Measurements from ENCODE around the gene ALDH1A2. TPM values are rescaled to one million over a fixed set of nuclear protein-coding genes. Genes with fewer than 3 reads are reported as not detected.

The ALDH1A2 gene
- total and polyA plus RNA-seq, 8 donors, result 1.6 to 6.6 (median 3.4) TPM

- no peak for TF ChIP-seq CTCF (IDR thresholded peaks at IDR 0.05)
- Histone ChIP-seq H3K9me3 (no peaks in the 10 kb centered on the region), H3K27me3 (no peaks in the 10 kb centered on the region), H3K27ac (no peak overlapping the region), H3K36me3 (no peaks in the 10 kb centered on the region), H3K4me1 (no peaks in the 10 kb centered on the region), H3K4me3 (no peak overlapping the region)
- no peak for FAIRE-seq
- intact Hi-C loops (cut with DNase I), result no loop called here
- DNase-seq, result no peak
- 73 to 75% methylated on average over 3 of the region's 3 CpGs for WGBS, 2 donors
- no peak for ATAC-seq
Observed at GRCh38 chr15:57993409-57994145, 71.9 kb downstream of the ALDH1A2 start.

GRCh38 chr15:57992761-57993355 is 72.7 kb downstream of the ALDH1A2 start:
- no peaks in the 10 kb centered on the region for H3K27me3 ChIP-seq
- intact Hi-C loops (cut with DNase I), result no loop called here
- no peaks in the 10 kb centered on the region for H3K9me3 ChIP-seq
- no peak overlapping the region for H3K27ac ChIP-seq
- DNase-seq, result no peak
- no peak for FAIRE-seq
- H3K4me1 ChIP-seq, result no peaks in the 10 kb centered on the region
- H3K36me3 ChIP-seq, result no peaks in the 10 kb centered on the region
- 36 to 38% methylated on average over 6 of the region's 6 CpGs for WGBS, 2 donors
- TF ChIP-seq CTCF (IDR thresholded peaks at IDR 0.05), result no peak
- no peak for ATAC-seq
- H3K4me3 ChIP-seq, result no peak overlapping the region

DNA sequence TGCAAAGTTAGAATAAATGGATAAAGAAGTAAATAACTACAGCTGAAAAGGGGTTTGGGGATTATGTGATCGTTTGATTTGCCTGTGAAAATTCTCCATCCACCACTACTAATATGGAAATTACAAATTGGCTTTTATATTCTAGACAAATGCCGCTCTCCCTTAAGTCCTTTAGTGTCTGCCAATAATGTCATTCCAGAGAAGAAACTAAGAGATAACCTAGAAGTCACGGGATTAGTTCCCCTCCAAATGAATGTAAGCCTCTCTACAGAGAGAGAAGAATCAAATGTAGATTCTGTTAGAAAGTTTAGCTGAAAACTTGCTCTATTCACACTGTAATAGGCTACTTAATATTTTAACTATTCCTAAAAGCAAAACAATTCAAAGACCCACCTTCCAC is 92.0 kb downstream of the ALDH1A2 start:
- 73 to 82% methylated on average over 3 of the region's 3 CpGs for WGBS, 2 donors
- Histone ChIP-seq H3K36me3 (no peaks in the 10 kb centered on the region), H3K4me1 (no peaks in the 10 kb centered on the region), H3K27ac (no peak overlapping the region), H3K9me3 (no peaks in the 10 kb centered on the region), H3K4me3 (no peak overlapping the region), H3K27me3 (no peaks in the 10 kb centered on the region)
- ATAC-seq (no peak), DNase-seq (no peak), FAIRE-seq (no peak)
- TF ChIP-seq CTCF (IDR thresholded peaks at IDR 0.05), result no peak
- intact Hi-C loops (cut with DNase I), result no loop called here

- DNase-seq (no peak), FAIRE-seq (no peak), ATAC-seq (no peak)
- Histone ChIP-seq H3K36me3 (no peaks in the 10 kb centered on the region), H3K4me3 (no peak overlapping the region), H3K27me3 (no peaks in the 10 kb centered on the region), H3K9me3 (no peaks in the 10 kb centered on the region), H3K27ac (no peak overlapping the region), H3K4me1 (no peaks in the 10 kb centered on the region)
- intact Hi-C loops (cut with DNase I), result no loop called here
- WGBS, 2 donors, result 58 to 61% methylated on average over 2 of the region's 2 CpGs
- no peak for TF ChIP-seq CTCF (IDR thresholded peaks at IDR 0.05)
Observed at GRCh38 chr15:57972864-57973263, 92.6 kb downstream of the ALDH1A2 start.

- no peak overlapping the region for H3K27ac ChIP-seq
- no peaks in the 10 kb centered on the region for H3K4me1 ChIP-seq
- FAIRE-seq (no peak), ATAC-seq (no peak), DNase-seq (no peak)
- no peaks in the 10 kb centered on the region for H3K27me3 ChIP-seq
- intact Hi-C loops (cut with DNase I), result no loop called here
- no peak overlapping the region for H3K4me3 ChIP-seq
- no peak for TF ChIP-seq CTCF (IDR thresholded peaks at IDR 0.05)
- H3K9me3 ChIP-seq, result no peaks in the 10 kb centered on the region
- no peaks in the 10 kb centered on the region for H3K36me3 ChIP-seq
Observed at GRCh38 chr15:57969996-57970395, 95.5 kb downstream of the ALDH1A2 start.
